Muscle of back (tissue), 11 donors: ENCODE data around the gene USP13. TPM values are rescaled to one million over a fixed set of nuclear protein-coding genes. Genes with fewer than 3 reads are reported as not detected.
"Not testable (repeated sequence)": the region's sequence is repeated elsewhere in the genome, so short reads cannot be mapped to it uniquely, and the experiment has no call there.

Source experiments
- DNase-seq, 3 donors: peaks; one replicate each; pipeline versions ENCODE4 v3.0.0 to v3.0.0-alpha.2; 2013
- polyA plus RNA-seq, 10 donors: library from polyadenylated mRNA; unstranded; fragments of 120-200 nt; gene quantifications; one replicate each; pipeline ENCODE4 v1.2.1, GENCODE V29; 2013; ENCODE audit not compliant: insufficient read length in 10 of 10

Gene USP13
- polyA plus RNA-seq, 10 donors, result 28.3 to 56.1 (median 43.1) TPM

DNA sequence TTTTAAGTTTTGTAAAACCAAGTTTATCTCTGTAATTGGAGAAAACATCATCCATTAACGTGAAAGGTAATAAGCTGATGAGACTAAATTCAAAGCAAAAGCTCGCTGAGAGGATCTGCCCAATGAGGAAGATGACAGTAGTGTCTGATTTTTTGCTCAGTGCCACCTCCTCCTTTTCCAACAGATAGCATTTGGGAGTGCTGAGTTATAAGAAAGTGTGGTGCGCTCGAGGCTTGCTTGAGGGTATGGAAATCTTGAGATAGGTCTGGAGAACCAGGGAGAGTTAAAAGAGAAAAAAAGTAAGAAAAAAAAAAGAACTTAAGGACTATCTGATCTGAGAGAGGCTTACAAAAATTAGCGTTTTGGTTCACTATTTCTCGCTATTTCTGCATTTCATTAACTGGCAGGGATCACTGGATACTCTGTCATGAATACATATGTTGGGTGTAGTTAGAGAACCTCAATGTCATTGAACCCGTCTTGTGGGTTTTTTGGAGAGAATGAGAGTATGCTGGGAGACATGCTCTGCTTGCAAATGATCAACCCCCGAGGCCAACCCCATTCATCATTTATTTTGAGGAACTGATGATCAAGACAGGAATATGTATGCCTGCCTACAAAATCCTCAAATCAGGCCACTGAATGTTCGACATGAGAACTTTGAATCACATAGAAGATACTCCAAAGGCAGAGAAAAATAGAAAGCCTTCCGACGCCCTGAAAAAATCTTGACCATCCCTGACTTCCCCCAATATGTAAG, 973 bp upstream of the USP13 start:
- DNase-seq, result no peak

DNA sequence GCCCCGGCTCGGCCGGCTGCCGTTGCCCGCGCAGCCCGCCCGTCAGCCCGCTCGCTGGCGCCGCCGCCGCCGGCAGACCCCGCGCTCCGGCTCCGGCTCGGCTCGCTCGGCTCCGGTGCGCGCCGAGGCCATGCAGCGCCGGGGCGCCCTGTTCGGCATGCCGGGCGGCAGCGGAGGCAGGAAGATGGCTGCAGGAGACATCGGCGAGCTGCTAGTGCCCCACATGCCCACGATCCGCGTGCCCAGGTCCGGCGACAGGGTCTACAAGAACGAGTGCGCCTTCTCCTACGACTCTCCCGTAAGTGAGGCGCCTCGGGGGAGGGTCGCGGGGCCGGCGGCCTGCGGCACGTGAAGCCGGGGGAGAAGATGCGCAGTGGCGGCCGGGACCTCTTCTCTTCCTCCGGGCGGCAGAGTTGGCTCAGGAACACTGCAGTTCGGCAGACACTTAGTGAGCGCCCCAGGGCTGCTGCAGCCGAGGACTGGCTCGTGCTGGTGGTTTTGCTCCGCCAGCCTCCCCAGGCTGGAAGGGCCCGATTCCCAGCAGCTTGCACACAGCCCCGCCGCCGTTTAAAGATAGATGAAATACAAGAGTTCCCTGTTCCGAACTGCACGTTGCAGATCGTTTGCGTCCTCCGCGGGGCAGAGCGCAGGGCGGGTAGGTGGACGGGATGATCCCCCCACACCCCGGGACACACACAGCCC, 407 bp downstream of the USP13 start:
- DNase-seq, result peak; percentile 68 to 93 (median 78)

DNA sequence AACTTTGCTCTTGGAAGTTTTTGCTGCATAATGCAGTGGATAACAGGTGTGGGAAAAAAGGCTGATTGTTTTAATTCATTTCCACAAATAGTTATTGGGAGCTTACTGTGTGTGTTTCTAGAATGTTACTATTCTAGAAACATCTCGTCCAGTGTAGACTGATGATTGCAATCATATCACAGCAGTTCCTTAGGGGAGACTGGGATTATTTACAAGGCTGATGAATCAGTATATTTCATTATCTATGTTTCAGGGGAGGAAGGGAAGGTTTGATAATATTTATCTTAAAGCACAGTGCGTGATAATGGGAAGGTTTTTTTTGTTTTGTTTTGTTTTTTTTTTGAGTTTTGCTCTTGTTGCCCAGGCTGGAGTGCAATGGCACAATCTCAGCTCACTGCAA, 2.4 kb downstream of the USP13 start:
- DNase-seq, result no peak

DNA sequence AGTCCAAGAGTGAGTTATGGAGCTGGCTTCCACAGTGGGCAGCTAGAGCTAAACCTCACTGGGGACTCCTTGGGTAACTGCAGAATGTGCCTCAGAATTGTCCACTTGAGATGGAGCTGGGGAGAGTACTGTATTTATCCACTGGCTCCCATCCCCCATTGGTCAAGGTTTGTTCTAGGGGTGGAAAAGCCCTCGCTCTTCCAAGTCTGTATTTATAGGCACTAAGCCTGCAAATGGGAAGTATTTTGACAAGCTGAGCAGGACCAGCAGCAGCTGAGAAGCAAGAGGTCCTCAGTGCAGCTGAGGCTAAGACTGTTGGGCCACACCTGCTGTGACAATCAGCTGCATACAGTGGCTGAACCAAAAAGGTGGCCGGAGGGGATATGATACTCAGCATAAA, 5.8 kb downstream of the USP13 start:
- peak in 1 of 3 donors; percentile 35 for DNase-seq

DNA sequence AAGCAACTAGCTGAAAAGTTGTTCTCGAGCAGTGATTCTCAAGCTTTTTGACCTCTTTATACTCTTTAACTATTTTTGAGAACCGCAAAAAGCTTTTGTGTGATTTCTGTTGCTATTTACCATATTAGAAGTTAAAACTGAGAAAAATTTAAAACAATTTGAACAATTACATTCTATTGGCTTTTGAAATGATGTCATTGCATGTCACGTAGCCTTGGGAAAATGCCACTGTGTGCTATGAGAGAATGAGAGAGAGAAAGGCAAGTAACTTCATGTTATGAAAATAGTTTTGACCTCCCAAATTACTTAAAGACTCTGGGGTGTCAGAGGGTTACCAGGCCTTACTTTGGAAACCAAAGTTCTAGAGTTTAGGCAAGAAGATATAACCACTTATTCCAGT, 8.0 kb downstream of the USP13 start:
- DNase-seq, result no peak

DNA sequence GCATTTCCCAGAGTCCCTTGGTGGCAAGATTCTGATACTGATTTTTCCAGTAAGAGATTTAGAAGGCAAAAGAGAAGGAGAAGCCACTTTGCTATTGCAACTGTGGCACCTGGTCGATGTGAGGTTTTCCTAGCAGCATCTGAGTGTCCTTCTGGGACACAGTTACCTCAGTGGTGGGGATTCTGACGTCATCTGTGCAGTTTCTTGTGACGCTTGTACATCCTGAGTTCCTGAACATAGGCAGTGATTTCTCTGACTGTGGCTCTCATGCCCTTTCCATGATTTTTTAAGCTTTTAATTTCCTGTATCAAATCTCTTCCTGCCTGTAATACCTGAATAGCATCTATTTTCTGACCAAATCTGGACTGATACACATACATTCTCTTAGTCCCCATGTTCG, 8.9 kb downstream of the USP13 start:
- DNase-seq, result no peak

DNA sequence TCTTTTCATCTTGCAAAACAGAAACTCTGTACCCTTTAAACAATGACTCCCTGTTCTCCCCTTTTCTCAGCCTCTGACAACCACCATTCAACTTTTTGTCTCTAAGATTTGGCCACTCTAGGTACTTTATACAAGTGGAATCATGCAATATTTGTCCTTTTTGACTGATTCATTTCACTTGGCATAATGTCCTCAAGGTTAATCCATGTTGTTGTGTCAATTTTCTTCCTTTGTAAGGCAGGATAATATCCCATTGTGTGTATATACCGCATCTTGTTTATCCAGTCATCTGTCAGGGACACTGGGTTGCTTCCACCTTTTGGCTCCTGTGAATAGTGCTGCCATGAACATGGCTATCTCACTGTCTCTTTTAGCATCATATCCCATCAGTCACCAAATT, 10.3 kb downstream of the USP13 start:
- DNase-seq, result no peak

DNA sequence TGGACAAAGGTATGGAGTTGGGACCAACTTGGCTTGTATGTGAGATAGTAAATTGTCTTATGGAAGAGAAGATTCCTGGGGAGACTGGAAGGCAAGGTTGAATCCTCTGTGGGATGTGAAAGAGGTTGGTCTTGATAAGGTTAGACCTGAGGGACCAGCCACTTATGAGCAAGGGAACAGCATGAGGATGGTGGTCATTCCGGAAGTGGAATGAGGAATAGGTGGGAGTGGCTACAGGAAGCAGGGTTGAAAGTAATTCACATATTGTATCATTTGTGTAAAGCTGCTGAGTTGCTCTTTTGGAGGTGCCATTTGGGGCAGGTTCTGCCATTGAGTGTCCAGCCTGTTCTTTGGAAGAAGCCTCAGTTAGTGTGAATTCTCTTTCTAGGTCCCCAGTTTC, 13.2 kb downstream of the USP13 start:
- no peak for DNase-seq

DNA sequence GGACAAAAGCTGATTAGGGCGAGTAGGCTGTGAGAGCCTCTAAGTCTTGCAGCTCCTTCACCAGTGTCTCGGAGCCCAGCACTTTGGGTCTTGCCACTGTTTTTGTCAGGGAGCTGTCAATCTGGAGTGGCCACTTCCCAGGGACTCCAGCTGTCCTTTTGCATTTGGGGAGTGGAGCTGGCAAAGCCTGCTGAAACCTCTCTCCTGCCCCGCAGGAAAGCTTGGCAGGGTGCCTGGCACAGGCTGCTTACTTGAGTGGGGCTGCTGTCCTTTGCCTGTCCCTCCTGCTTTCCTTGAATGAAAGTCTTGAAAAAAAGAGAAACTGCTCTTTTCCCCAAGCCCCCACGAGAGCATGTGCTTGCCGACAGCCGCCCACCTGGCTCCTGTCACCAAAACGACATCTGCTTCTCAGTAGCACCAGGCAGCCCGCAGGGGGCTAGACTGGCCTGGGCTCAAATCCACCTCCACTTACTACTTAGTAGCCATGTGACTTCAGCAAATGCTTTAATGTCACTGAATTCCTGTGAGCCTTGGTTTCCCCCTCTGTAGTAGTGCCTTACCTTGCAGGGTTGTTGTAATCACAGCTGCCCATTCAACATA, 13.7 kb downstream of the USP13 start:
- DNase-seq, result peak; percentile 49 to 57 (median 57)

DNA sequence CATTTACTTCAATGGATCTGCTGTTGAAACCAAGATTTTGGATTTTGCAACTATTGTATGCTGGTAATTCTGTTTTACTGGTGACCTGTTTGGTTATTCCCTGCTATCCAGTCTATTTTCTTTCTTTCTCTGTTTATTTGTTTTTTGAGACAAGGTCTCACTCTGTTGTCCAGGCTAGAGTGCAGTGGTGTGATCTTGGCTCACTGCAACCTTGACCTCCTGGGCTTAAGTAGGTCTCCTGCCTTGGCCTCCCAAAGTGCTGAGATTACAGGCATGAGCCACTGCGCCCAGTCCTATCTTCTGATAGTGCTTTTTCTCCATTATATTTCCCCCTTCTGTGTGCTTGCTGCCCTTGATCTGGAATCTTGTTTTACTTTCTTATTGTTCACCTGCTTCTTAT, 15.6 kb downstream of the USP13 start:
- no peak for DNase-seq

DNA sequence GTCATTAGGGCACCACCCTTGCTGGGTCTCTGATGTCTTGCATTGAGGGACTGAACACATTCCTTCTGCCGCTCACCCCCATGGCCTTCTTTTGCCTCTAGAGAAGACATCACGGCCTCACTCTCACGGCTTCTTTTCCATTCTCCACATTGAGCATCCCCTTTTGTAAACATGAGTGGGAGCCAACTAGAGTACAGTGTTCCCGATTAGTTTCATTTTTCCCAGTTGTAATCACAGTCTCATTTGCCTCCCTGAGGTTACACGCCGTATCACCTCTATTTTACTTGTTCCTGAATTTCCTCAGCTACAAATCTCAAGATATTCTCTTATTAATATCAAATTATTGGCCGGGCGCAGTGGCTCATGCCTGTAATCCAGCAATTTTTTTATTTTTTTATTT, 17.5 kb downstream of the USP13 start:
- DNase-seq, result no peak

DNA sequence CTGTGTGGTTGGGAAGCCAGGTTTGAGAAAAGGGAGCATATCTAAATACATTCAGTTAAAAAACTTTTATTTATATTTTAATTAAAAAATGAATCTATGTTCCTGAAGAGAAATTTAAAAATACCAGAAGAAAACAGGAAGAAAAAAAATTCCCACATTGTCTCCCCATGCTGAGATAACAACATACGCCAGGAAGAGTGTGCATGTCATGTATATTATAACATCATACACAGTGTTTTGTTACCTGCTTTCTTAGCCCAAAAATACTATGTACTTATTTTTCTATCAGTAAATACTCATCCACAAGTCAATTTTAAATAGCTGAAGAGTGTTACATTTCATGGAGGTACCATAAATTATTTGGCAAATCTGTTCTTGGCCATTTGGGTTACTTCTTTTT, 18.5 kb downstream of the USP13 start:
- no peak for DNase-seq

DNA sequence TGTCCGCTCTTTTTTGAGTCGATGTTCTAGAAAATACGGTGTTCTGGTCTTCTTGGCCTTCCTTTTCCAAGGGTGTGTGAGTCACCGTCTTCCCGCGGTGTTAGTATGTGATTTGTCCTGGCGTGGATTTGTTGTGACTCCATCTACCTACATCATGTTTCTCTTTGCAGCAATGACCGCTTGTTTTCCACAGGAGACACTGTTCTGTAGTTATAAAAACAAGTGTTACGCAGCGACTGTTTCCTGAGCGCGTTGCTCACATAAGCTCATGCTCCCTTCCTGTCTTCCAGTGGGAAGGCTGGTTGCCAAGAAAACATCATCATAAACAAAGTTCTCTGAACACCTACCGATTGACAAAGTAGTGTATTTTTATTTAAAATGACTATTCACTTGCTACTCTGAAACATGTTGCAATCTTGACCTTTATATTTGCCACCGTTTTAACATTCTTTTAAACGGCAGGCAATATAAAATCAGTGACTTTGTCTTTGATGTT, 19.0 kb downstream of the USP13 start:
- peak in 1 of 3 donors; percentile 55 for DNase-seq

DNA sequence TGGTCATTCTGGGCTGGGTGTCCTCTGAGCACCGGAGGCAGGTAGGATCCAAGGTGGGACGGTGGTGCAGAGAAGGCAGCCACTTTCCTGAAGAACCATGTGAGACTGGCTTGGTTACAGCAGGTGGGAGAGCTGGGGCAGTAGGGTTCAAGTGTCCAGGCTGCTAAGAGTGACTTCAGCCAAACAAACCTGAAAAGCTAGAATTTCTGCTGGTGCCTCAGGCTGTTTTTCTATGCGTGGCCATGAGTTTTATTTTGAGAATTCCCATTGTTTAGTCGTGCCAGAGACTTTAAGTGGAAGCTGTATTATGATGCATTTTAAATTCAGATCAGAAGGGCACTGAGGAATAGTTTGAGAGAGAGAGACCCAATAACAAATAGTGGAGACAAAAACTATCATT, 20.1 kb downstream of the USP13 start:
- no peak for DNase-seq

DNA sequence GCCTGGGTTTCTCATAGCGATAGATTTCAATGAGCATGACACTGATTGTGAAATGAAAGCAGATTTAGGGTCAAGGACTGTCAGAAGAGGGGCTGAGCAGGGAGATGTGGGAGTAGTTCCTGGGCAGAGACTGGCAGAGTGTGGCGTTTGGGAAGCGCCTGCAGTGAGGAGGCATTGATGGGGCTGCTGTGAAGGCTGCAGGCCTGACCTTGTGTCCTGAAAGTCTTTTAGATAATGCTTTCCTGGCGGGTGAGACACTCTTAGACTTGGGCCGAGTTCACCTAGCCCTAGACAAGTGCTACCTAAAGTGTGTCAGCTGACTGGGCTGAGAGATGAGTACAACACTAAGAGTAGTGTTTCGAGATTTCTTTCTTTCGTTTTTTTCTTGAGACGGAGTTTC, 20.7 kb downstream of the USP13 start:
- no peak for DNase-seq

DNA sequence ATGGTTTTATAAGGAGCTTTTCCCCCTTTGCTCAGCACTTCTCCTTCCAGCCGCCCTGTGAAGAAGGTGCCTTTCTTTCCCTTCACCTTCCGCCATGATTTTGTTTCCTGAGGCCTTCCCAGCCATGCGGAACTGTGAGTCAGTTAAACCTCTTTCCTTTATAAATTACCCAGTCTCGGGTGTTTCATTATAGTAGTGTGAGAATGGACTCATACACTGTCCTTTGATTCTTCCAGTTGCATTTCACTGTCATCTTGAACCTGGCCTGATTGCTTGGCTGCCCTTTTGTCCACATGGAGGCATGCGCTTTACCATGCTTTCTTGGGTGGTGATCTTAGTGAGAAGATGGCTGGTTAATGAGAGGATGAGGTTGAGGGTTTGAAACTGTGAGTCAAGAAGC, 23.2 kb downstream of the USP13 start:
- no peak for DNase-seq

DNA sequence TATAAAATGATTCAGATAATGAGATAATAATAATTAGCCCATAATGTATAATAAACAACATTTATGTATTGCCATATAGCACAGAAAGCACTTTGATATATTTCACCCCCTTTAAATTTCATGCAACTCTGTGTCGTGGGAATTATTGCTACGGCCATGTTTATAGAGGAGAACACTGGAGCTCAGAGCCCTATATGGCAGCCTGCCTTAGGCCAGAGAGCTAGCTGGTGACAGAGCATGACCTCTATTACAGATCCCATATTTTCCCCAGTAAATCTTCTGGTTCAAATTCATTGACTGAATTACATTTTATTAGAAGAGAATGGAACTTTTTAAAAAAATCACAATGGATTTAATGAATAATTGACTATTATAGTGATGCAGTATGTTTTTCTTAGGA, 25.0 kb downstream of the USP13 start:
- DNase-seq, result no peak

DNA sequence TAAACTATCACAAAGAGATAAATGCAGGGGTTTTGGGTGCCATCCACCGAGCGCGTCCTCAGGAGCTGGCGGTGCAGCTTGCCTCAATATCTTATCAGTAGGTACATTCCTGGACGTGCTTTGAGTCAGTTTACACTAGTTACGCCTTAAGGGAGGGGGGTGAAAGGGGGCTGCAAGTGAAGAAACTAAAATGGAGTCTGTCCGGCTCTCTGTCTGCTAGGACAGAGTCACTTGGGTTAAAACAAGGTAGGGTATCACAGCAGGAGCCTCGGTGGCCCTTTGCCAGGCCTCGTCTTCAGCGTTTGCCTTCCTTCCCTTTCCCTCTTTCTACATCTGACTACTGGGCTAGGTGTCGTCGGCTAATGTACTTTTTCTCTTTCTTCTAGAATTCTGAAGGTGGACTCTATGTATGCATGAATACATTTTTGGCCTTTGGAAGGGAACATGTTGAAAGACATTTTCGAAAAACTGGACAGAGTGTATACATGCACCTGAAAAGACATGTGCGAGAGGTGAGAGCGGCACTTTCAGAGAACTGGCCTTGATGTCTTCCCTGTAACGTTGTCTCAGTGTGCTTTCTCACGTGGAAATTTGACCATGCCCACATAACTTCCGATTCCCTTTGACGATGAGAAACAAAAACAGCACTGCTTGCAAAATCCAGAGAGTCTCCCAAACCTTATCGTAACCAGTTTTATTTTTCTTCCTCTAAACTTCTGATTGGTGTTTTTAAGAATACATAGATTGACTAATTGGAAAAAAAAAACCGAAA, 28.8 kb downstream of the USP13 start:
- peak in 1 of 3 donors; percentile 32 for DNase-seq

DNA sequence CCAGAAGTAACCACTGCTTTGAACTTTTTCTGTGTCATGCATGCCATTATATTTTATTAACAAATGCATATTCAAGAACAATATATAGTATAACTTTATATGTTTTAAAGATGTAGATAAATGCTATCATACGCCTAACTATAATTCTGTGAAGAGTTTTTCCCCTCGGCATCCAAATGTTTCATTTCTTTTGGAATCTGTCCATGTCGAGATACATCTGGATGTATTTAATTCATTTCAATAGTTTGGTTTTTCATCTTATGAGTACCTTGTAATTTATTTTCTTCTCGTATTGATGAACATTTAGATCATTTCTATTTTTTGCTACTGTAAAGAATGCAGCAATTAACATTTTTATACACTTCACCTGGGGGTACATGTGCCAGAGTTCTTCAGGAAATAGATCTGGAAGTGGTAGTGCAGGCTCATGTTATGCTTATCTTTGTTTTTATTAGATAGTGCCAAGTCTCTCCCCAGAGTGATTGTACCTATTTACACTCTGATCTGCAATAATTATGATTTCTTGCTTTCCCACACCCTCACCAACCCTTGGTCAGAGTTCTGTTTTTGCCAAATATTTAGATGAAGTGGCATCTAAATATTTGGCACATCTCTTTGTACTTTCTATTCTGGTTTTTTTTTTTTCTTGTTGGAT, 29.7 kb downstream of the USP13 start:
- DNase-seq, result peak in 1 of 3 donors; percentile 49

DNA sequence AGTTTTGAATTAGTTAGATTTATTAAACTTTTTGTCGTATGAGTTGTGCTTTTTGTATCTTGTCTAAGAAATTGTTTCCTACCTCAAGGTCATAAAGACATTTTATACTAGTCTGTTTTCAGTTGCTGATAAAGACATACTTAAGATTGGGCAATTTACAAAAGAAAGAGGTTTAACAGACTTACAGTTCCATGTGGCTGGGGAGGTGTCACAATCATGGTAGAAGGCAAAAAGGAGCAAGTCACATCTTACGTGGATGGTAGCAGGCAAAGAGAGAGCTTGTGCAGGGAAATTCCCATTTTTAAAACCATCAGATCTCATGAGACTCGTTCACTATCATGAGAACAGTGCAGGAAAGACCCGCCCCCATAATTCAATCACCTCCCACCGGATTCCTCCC, 30.4 kb downstream of the USP13 start:
- DNase-seq, result not testable (repeated sequence)

DNA sequence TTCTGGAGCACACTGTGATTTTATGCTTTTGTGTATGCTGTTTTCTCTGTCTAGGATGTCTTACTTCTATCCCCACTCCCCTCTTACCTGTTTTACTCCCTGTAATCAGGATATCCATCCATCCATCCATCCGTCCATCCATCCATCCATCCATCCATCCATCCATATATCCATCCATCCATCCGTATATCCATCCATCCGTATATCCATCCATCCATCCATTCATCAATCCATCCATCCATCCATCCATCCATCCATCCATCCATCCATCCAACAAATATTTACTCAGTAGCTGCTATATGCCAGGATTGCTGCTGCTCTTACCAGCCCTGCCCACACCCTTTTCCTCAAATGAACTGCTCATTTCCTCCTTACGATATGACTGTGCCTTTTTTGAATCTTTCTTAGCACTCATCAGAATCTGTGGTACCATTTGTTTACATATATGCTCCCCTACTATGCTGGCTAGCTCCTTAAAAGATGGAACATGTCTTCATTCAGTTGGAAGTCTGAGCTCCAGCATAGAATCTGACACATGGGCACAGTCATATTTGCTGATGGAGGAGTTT, 35.2 kb downstream of the USP13 start:
- DNase-seq, result no peak
